ENCODE measurements around the gene GAL3ST3.
"Not testable (repeated sequence)": the region's sequence is repeated elsewhere in the genome, so short reads cannot be mapped to it uniquely, and the experiment has no call there.

GAL3ST3 gene

DNA sequence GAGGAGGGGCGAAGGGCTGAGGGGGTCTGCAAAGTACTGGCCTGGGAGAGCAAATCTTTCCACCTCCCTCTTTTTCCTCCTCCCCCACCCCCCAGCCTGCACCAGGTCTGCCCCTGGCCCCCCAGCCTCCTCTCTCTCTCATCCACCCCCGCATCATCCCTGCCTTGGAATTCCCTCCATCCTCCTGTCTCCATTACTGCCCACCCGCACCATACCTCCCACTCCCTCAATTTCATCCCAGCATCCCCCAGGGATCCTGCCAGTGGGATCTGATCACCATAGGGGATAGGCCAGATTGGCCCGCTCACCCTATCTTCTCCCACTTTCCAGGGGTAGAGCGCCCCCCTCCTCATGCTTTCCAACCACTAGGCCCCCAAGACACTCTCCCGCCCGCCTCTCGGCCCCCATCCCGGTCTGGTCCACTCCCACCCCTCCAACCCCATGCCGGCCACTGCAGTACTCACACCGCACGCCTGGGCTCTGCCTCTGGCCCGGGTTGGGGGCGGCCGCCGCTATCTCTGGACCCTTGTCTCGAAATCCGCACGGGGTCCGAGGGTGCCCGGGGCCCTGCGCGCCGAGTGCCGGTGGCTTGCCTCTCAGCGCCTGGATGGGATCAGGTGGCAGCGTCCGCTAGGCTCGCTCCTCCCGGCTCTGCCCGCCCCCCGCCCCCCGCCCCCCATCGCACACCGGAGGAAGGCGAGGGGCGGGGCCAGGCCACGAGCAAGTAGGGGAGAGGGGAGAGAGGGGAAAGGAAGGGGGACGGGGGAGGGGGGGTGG lies at the start of gene GAL3ST3:
Gene GAL3ST3 (minus strand): TSS at position 615 of the 777 bp plus-strand sequence. CDS start 3,746 bp downstream, outside the sequence.
- H3K4me3 ChIP-seq (ENCODE audit: low read length), result no peak within 1 kb of the TSS
- no peak for TF ChIP-seq ZNF274 (IDR thresholded peaks at IDR 0.05; ENCODE audit: low read depth, low read length)

- H3K4me3 ChIP-seq (ENCODE audit: low read length), result not testable (repeated sequence)
Observed at GRCh38 chr11:66092125-66092524, 43.2 kb upstream of the GAL3ST3 start.

DNA sequence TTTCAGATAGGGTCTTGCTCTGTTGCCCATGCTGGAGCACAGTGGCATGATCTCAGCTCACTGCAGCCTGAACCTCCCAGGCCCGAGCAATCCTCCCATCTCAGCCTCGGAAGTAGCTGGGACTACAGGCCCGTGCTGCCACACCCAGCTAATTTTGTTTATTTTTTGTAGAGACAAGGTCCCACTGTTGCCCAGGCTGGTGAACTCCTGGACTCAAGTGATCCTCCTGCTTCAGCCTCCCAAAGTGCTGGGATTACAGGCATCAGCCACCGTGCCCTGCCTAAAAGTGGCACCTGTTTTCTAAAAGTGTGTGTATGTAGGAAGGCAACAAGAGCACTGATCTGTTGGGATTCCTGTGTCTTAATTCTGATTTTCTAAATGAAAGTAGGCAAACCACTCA lies 41.3 kb upstream of the GAL3ST3 start:
- TF ChIP-seq ZNF274 (IDR thresholded peaks at IDR 0.05; ENCODE audit: low read depth, low read length), result no peak

DNA sequence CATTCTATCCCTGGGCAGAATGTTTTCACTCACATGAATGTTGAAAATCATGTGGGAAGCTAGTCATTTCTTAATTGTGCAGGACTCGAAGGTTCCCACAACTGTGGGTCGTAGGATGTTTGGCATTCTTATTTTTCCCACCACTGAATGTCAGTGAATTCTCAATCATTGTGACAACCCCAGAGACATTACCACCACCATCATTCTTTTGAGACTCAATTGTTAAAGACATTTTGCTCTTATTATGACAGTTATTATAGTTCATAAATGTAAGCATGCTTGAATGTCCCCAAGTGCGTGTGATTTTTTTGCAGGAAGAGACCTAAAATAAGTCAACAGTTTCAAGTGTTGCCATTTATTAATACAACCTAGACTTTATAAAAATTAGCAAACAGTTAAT lies 40.1 kb upstream of the GAL3ST3 start:
- TF ChIP-seq ZNF274 (IDR thresholded peaks at IDR 0.05; ENCODE audit: low read depth, low read length), result no peak
- no peak overlapping the region for H3K4me3 ChIP-seq (ENCODE audit: low read length)

More for the DNA sequence above, 41.3 kb upstream of the GAL3ST3 start:
- H3K4me3 ChIP-seq (ENCODE audit: low read length), result no peak overlapping the region

- TF ChIP-seq ZNF274 (IDR thresholded peaks at IDR 0.05; ENCODE audit: low read depth, low read length), result no peak
- no peak overlapping the region for H3K4me3 ChIP-seq (ENCODE audit: low read length)
Observed at GRCh38 chr11:66087148-66087908, 38.4 kb upstream of the GAL3ST3 start.

GRCh38 chr11:66084821-66085475 lies 36.0 kb upstream of the GAL3ST3 start:
- no peak overlapping the region for H3K4me3 ChIP-seq (ENCODE audit: low read length)
- no peak for TF ChIP-seq ZNF274 (IDR thresholded peaks at IDR 0.05; ENCODE audit: low read depth, low read length)

GRCh38 chr11:66083767-66084166 lies 34.8 kb upstream of the GAL3ST3 start:
- H3K4me3 ChIP-seq (ENCODE audit: low read length), result no peak overlapping the region
- TF ChIP-seq ZNF274 (IDR thresholded peaks at IDR 0.05; ENCODE audit: low read depth, low read length), result no peak

DNA sequence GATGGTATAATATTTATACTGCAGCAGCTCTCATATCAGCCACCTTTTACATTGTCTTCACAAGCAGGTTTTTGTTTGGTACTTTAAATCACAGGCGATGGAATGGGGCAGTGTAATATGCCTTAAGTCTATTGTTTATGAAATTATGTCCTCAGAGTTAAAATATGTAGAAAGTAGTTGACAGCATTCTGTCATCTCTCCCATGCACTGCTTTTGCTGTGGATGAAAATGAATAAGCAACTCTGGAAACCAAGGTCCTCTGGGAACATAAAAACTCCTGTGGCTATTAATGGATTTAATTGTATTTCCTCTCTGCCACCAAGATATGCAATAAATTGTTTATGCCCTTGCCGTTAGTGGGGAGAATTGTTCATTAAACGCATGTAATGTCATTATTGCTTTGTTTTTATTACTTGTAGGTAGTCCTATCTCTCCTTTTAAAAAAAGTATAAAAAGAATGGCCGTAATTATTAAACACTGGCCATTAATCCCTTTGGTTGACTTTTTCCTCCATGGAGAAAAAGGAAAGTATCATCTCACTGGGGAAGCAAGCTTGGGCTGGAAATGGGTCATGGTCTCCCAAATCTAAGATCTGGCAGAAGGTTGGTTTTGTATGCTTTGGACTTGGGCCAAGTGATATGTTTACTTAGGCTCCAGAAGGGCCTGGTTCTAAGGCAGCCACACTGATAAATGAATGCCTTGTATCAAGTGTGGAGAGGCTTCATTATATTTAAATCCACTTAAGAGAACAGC lies 34.2 kb upstream of the GAL3ST3 start:
- H3K4me3 ChIP-seq (ENCODE audit: low read length), result no peak overlapping the region
- no peak for TF ChIP-seq ZNF274 (IDR thresholded peaks at IDR 0.05; ENCODE audit: low read depth, low read length)

DNA sequence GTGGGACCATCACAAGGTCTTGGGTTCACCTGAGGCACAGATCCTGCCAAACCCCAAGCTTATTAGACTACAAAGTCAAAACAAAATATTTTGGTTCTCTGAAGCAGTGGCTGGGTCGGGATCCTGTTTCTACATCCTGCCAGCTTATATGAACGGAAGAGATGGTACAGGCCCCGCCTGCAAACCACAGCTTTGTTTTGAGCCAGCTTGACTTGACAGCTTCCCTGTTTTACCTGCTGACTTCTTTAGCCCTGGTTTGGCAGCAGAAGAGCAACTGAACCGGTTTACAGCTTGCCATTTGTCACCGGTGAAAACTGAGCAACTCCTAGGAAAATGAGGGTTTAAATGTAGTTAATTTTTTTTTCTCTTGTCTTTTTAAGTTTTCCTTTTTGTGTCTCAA lies 32.5 kb upstream of the GAL3ST3 start:
- H3K4me3 ChIP-seq (ENCODE audit: low read length), result peak overlapping the region; percentile 20; the same call in 1 of the 2 replicates
- no peak for TF ChIP-seq ZNF274 (IDR thresholded peaks at IDR 0.05; ENCODE audit: low read depth, low read length)

DNA sequence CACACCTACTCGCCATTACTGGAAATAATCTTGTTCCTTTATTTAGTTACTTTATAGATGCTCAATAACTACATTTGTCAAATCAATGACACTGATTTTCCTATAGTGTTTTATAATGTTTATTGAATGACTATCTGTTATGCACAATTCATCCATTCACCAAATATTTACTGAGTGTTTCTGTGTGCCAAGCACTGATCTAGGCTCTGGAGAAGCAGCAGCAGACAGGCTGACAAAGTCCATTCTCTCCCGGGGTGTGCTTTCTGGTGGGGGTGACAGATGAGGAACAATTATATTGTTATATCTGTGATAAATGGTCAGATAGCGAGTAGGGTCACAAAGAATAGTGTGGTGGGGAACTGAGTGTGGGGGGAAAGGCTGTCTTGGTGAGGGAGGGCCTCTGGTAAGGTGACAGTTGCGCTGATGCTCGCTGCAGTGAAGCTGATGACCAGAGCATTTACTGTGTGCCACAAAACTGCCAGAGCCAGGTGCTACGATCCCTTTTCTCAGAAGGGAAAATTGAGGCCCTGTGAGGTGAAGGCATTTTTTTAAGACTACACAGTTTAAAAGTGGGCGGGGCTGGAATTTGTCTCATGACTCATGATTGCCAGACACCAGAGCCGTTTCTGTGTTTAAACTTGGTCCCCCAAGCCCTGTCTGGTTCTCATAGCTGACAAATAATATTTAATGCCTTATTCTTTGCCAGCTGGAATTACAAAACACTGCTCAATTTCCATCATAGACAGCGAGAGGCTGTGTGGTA lies 31.3 kb upstream of the GAL3ST3 start:
- no peak overlapping the region for H3K4me3 ChIP-seq (ENCODE audit: low read length)
- no peak for TF ChIP-seq ZNF274 (IDR thresholded peaks at IDR 0.05; ENCODE audit: low read depth, low read length)

DNA sequence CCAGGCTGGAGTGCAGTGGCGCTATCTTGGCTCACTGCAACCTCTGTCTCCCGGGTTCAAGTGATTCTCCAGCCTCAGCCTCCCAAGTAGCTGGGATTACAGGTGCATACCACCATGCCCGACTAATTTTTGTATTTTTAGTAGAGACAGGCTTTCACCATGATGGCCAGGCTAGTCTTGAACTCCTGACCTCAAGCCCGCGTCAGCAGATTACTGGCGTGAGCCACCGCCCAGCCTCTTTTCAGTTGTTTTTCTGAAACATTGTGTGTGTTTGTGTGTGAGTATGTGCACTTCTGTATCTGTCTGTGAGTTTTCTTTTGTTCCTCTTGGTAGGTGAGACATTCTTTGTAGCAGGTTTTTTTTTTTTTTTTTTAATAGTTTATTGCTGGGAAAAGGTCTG lies 30.0 kb upstream of the GAL3ST3 start:
- H3K4me3 ChIP-seq (ENCODE audit: low read length), result not testable (repeated sequence)

DNA sequence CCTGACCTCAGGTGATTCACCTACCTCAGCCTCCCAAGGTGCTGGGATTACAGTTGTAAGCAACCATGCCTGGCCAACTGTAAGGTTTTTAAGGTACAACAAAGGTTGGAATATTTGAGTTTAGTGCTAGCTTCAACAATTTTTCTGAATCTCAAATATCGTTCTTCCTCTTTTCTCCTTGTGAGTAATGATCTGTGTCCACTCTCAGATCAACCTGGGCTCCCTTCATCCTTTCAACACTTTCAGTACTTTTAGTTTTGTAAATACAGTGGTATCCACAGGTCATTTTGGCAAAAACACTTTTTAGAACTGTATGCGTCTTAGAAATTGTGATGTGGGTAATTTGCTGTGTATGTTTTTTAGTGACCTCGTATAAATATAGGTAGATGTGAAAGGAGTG lies 29.0 kb upstream of the GAL3ST3 start:
- H3K4me3 ChIP-seq (ENCODE audit: low read length), result no peak overlapping the region
- TF ChIP-seq ZNF274 (IDR thresholded peaks at IDR 0.05; ENCODE audit: low read depth, low read length), result no peak

DNA sequence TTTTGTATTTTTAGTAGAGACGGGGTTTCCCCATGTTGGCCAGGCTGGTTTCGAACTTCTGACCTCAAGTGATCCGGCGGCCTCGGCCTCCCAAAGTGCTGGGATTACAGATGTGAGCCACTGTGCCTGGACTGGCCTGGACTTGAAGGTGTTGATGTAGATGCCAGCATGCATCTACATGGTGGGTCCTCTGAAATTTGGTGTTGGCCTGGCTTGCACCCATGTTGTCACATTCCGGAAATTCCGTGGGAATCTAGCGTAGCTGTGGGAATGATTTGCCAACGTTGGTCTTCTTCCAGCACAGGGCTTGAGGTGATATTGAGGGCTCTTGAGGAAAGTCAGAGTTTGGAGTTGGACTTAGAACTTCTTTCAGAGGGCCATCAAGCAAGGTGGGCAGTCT lies 27.6 kb upstream of the GAL3ST3 start:
- no peak for TF ChIP-seq ZNF274 (IDR thresholded peaks at IDR 0.05; ENCODE audit: low read depth, low read length)
- no peak overlapping the region for H3K4me3 ChIP-seq (ENCODE audit: low read length)
